ENCODE data around the gene SLC35D1. TPM values are rescaled to one million over a fixed set of nuclear protein-coding genes. Genes with fewer than 3 reads are reported as not detected.
A peak's percentile ranks its signal among the peaks of the same experiment; 100 is the strongest.

SLC35D1 gene
- total and polyA plus RNA-seq, 2 donors (not counting 1 experiment from before 2014, with no cell fraction given), result 19.3 to 20.3 TPM

GRCh38 chr1:67019600-67020136, 34.3 kb downstream of the SLC35D1 start:
- no peak overlapping the region for H2AFZ ChIP-seq (ENCODE audit: low read length)
- H3K4me2 ChIP-seq (ENCODE audit: extremely low read depth, insufficient read depth, low read length), result peak overlapping the region; percentile 48
- no peaks in the 10 kb centered on the region for H3K79me2 ChIP-seq (ENCODE audit: control insufficient read depth, insufficient read depth, low read length)
- peak overlapping the region; percentile 47 for H3K27ac ChIP-seq (ENCODE audit: insufficient read depth, low read length)
- H3K9me3 ChIP-seq (ENCODE audit: control insufficient read depth, insufficient read depth, low read depth, low read length), result no peaks in the 10 kb centered on the region
- no peaks in the 10 kb centered on the region for H3K27me3 ChIP-seq (ENCODE audit: control insufficient read depth, insufficient read depth, low read length)
- no peak overlapping the region for H3K4me3 ChIP-seq (replicated peaks in 1 of 4; ENCODE audit: control extremely low read depth in 1 of 4, insufficient read depth in 1 of 4, low read depth in 3 of 4, low read length in 4 of 4)
- H3K36me3 ChIP-seq (ENCODE audit: control insufficient read depth, insufficient read depth, low read length), result no peaks in the 10 kb centered on the region
- no peak overlapping the region for H3K9ac ChIP-seq (ENCODE audit: insufficient read depth, low read length)
- peaks cover 10% of the 10 kb centered on the region for H3K4me1 ChIP-seq (ENCODE audit: control insufficient read depth, extremely low read depth, insufficient read depth, low read length)
- no peaks in the 10 kb centered on the region for H4K20me1 ChIP-seq (ENCODE audit: control insufficient read depth, extremely low read depth, insufficient read depth, low read length)
- peak; percentile 45 to 99 for DNase-seq (ENCODE audit: low read depth in 2 of 2)
- TF ChIP-seq CTCF (conservative IDR thresholded peaks at IDR 0.05 in 1 of 2, IDR thresholded peaks at IDR 0.05 in 1 of 2; ENCODE audit: low read depth in 1 of 2, low read length in 2 of 2) (no peak), EZH2 (IDR thresholded peaks at IDR 0.05; ENCODE audit: low read length, missing control alignments) (no peak)

- H4K20me1 ChIP-seq (ENCODE audit: control insufficient read depth, extremely low read depth, insufficient read depth, low read length), result no peaks in the 10 kb centered on the region
- H3K4me3 ChIP-seq (replicated peaks in 1 of 4; ENCODE audit: control extremely low read depth in 1 of 4, insufficient read depth in 1 of 4, low read depth in 3 of 4, low read length in 4 of 4), result no peak overlapping the region
- H3K9ac ChIP-seq (ENCODE audit: insufficient read depth, low read length), result no peak overlapping the region
- DNase-seq (ENCODE audit: low read depth in 2 of 2), result no peak
- peak overlapping the region; percentile 47 for H3K27ac ChIP-seq (ENCODE audit: insufficient read depth, low read length)
- H3K27me3 ChIP-seq (ENCODE audit: control insufficient read depth, insufficient read depth, low read length), result no peaks in the 10 kb centered on the region
- no peaks in the 10 kb centered on the region for H3K9me3 ChIP-seq (ENCODE audit: control insufficient read depth, insufficient read depth, low read depth, low read length)
- H2AFZ ChIP-seq (ENCODE audit: low read length), result no peak overlapping the region
- H3K4me1 ChIP-seq (ENCODE audit: control insufficient read depth, extremely low read depth, insufficient read depth, low read length), result peaks cover 10% of the 10 kb centered on the region
- H3K36me3 ChIP-seq (ENCODE audit: control insufficient read depth, insufficient read depth, low read length), result no peaks in the 10 kb centered on the region
- H3K79me2 ChIP-seq (ENCODE audit: control insufficient read depth, insufficient read depth, low read length), result no peaks in the 10 kb centered on the region
- peak overlapping the region; percentile 48 for H3K4me2 ChIP-seq (ENCODE audit: extremely low read depth, insufficient read depth, low read length)
- TF ChIP-seq EZH2 (IDR thresholded peaks at IDR 0.05; ENCODE audit: low read length, missing control alignments) (no peak), CTCF (conservative IDR thresholded peaks at IDR 0.05 in 1 of 2, IDR thresholded peaks at IDR 0.05 in 1 of 2; ENCODE audit: low read depth in 1 of 2, low read length in 2 of 2) (no peak)
Measured at GRCh38 chr1:67019121-67019520, 34.8 kb downstream of the SLC35D1 start.

GRCh38 chr1:67018574-67018973, 35.4 kb downstream of the SLC35D1 start:
- Histone ChIP-seq H3K4me3 (replicated peaks in 1 of 4; ENCODE audit: control extremely low read depth in 1 of 4, insufficient read depth in 1 of 4, low read depth in 3 of 4, low read length in 4 of 4) (no peak overlapping the region), H3K27ac (ENCODE audit: insufficient read depth, low read length) (no peak overlapping the region), H3K4me2 (ENCODE audit: extremely low read depth, insufficient read depth, low read length) (no peak overlapping the region)

More at GRCh38 chr1:67018574-67018973, 35.4 kb downstream of the SLC35D1 start:
- Histone ChIP-seq H4K20me1 (ENCODE audit: control insufficient read depth, extremely low read depth, insufficient read depth, low read length) (no peaks in the 10 kb centered on the region), H3K4me1 (ENCODE audit: control insufficient read depth, extremely low read depth, insufficient read depth, low read length) (peaks cover 10% of the 10 kb centered on the region), H3K9ac (ENCODE audit: insufficient read depth, low read length) (no peak overlapping the region), H2AFZ (ENCODE audit: low read length) (no peak overlapping the region), H3K9me3 (ENCODE audit: control insufficient read depth, insufficient read depth, low read depth, low read length) (no peaks in the 10 kb centered on the region), H3K36me3 (ENCODE audit: control insufficient read depth, insufficient read depth, low read length) (no peaks in the 10 kb centered on the region), H3K27me3 (ENCODE audit: control insufficient read depth, insufficient read depth, low read length) (no peaks in the 10 kb centered on the region), H3K79me2 (ENCODE audit: control insufficient read depth, insufficient read depth, low read length) (no peaks in the 10 kb centered on the region)
- TF ChIP-seq CTCF (conservative IDR thresholded peaks at IDR 0.05 in 1 of 2, IDR thresholded peaks at IDR 0.05 in 1 of 2; ENCODE audit: low read depth in 1 of 2, low read length in 2 of 2) (no peak), EZH2 (IDR thresholded peaks at IDR 0.05; ENCODE audit: low read length, missing control alignments) (no peak)
- DNase-seq (ENCODE audit: low read depth in 2 of 2), result peak in 1 of 2 donors; percentile 42
